ENCODE data around the gene NTNG2.

NTNG2 gene

DNA sequence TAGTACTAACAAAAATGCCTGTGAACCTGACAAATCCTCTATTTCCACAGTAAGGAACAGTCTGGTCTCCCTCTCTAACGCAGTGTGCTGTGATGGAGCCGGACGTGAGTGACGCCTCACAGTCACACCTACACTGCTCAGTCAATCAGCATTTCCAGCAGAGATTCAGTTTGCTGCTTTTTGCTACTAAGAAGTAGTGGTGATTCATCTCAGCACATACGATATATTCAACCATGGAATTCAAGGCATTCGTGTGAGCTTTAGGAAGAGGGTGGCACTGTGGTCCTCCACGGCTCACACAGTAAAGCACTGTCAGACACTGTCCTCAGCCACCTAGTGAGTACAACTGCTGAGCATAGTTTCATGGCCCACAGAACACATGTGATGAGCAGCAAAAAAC lies 122.0 kb downstream of the NTNG2 start:
- DNase-seq (ENCODE audit: low read depth in 2 of 2), result peak; percentile 27 to 45
- no peak overlapping the region for H3K4me3 ChIP-seq (replicated peaks in 1 of 2; ENCODE audit: low read depth in 2 of 2, low read length in 2 of 2)
- TF ChIP-seq, protein P1, sequence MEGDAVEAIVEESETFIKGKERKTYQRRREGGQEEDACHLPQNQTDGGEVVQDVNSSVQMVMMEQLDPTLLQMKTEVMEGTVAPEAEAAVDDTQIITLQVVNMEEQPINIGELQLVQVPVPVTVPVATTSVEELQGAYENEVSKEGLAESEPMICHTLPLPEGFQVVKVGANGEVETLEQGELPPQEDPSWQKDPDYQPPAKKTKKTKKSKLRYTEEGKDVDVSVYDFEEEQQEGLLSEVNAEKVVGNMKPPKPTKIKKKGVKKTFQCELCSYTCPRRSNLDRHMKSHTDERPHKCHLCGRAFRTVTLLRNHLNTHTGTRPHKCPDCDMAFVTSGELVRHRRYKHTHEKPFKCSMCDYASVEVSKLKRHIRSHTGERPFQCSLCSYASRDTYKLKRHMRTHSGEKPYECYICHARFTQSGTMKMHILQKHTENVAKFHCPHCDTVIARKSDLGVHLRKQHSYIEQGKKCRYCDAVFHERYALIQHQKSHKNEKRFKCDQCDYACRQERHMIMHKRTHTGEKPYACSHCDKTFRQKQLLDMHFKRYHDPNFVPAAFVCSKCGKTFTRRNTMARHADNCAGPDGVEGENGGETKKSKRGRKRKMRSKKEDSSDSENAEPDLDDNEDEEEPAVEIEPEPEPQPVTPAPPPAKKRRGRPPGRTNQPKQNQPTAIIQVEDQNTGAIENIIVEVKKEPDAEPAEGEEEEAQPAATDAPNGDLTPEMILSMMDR (IDR thresholded peaks at IDR 0.05; ENCODE audit: low read depth, low read length), result no peak

DNA sequence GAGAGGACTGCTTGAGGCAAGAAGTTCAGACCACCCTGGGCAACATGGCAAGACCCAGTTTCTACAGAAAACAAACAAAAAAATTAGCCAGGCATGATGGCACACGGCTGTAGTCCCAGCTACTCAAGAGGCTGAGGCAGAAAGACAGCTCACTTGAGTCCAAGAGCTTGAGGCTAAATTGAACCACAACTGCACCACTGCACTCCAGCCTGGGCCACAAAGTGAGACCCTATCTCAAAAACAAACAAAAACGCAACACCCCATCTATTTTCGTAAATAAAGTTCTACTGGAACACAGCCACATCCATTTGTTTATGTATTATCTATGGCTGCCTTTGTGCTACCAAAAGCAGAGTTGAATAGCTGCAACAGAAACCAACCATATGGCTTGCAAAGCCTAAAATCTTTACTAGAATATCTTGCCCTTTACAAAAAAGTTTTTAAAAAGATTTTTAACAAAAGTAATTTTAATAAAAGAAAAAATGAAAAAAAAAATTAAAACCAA lies 125.5 kb downstream of the NTNG2 start:
- TF ChIP-seq, protein P1 (IDR thresholded peaks at IDR 0.05; ENCODE audit: low read depth, low read length), result no peak
- no peak overlapping the region for H3K4me3 ChIP-seq (replicated peaks in 1 of 2; ENCODE audit: low read depth in 2 of 2, low read length in 2 of 2)
- no peak for DNase-seq (ENCODE audit: low read depth in 2 of 2)

DNA sequence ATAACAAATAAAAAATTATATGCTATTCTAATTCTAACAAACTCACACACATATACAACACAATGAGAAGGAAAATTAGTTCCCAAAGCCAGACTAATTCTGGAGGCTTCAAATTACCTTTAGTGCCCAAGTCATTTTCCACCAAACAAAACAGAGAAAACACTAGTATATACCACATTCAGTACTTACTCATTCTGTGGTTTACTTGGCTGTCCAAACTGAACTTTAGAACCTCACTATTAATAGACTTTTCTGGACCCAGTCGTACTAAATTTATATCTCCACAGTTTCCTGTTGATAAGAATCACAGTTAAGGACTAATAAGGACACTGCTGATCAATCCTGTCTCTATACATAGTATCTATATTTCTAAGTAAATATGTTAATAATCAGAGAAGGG lies 126.5 kb downstream of the NTNG2 start:
- peak; percentile 33 to 34 for DNase-seq (ENCODE audit: low read depth in 2 of 2)
- TF ChIP-seq, protein P1 (IDR thresholded peaks at IDR 0.05; ENCODE audit: low read depth, low read length), result no peak
- no peak overlapping the region for H3K4me3 ChIP-seq (replicated peaks in 1 of 2; ENCODE audit: low read depth in 2 of 2, low read length in 2 of 2)

DNA sequence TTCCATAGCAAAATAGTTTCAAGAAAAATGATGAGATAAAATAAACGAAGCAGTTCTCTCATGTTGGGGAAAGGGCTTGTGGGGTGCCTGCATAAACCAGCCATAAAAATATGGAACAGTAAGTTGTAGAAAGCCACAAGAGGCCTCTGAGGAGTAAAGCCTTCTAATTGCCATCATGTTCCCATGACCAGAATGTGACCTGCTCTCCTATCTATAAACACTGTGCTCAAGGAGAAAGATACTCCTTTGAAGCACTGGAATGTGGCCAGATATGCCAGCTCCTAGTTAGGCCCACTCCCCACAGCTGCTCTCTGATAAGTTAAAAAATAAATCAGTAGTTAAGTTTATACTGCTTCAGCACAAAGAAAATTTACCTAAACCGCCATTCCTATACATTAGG lies 127.1 kb downstream of the NTNG2 start:
- TF ChIP-seq, protein P1 (IDR thresholded peaks at IDR 0.05; ENCODE audit: low read depth, low read length), result no peak
- H3K4me3 ChIP-seq (replicated peaks in 1 of 2; ENCODE audit: low read depth in 2 of 2, low read length in 2 of 2), result no peak overlapping the region
- DNase-seq (ENCODE audit: low read depth in 2 of 2), result peak in 1 of 2 donors; percentile 17

DNA sequence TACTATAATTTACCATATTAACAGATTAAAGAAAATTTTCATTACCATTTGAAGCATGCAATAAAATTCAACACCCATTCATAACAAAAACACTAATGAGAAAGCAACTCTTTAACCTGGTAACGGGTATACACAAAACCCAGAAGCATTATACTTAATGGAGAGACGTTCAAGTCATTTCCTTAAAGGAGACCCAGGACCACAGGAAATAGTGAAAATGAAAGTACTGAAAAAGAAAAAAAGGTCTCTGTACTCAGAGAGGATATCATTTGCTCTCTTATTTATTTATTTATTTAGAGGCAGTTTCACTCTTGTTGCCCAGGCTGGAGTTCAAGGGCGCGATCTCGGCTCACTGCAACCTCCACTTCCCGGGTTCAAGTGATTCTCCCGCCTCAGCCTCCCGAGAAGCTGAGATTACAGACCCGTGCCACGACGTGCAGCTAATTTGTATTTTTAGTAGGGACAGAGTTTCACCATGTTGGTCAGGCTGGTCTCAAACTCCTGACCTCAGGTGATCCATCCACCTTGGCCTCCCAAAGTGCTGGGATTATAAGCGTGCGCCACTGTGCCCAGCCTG lies 131.4 kb downstream of the NTNG2 start:
- TF ChIP-seq, protein P1 (IDR thresholded peaks at IDR 0.05; ENCODE audit: low read depth, low read length), result no peak
- no peak for DNase-seq (ENCODE audit: low read depth in 2 of 2)
- no peak overlapping the region for H3K4me3 ChIP-seq (replicated peaks in 1 of 2; ENCODE audit: low read depth in 2 of 2, low read length in 2 of 2)

Measured in cardiac fibroblast (primary cell).